IMR-90 (cell line): ENCODE results near the gene D2HGDH. TPM values are rescaled to one million over a fixed set of nuclear protein-coding genes. Genes with fewer than 3 reads are reported as not detected.

Source experiments
- ATAC-seq: fragments of 200-7000 bp; cut with Tn5 transposase; 2 replicates; pipeline ENCODE4 v1.9.1; 2020; ENCODE audit warnings: low read depth, mild to moderate bottlenecking, moderate library complexity
- BruUV-seq: library from RNA; stranded (reverse); fragments of 400-500 nt; replicated peaks from 2 replicates; lab custom pipeline; 2021; lab: Mats Ljungman, UMichigan
- CTCF ChIA-PET: fragments of 300-600 bp; formaldehyde crosslinking; extraction: SDS; loops from one replicate; lab custom pipeline; 2021; ENCODE audit warnings: antibody characterized with exemption; lab: Yijun Ruan, JAX
- POLR2A ChIA-PET: fragments of 300-600 bp; sonication (Branson Sonifier 250); formaldehyde crosslinking; loops from one replicate; lab custom pipeline; 2022; ENCODE audit warnings: antibody characterized with exemption; ENCODE audit not compliant: unreplicated experiment; lab: Charles Lee
- DNase-seq: peaks from one replicate; pipeline ENCODE4 v3.0.0; 2013
- H2AFZ ChIP-seq: replicated peaks from 2 replicates; pipeline ENCODE3; 2013; ENCODE audit warnings: low read length, mild to moderate bottlenecking; ENCODE audit not compliant: poor library complexity
- H2AK5ac ChIP-seq: 2 replicates; pipeline ENCODE4 v1.6.1; 2013; ENCODE audit warnings: low read depth, low read length, inconsistent platforms
- H2AK9ac ChIP-seq: replicated peaks from 2 replicates; pipeline ENCODE3; 2013; ENCODE audit warnings: mild to moderate bottlenecking, low read depth, low read length, moderate library complexity; ENCODE audit not compliant: poor library complexity
- H2BK120ac ChIP-seq: 2 replicates; pipeline ENCODE4 v1.6.1; 2013; ENCODE audit warnings: low read depth, low read length, inconsistent platforms
- H2BK15ac ChIP-seq: 3 replicates; pipeline ENCODE4 v1.6.1; 2013; ENCODE audit warnings: low read depth, low read length, inconsistent platforms
- H2BK20ac ChIP-seq: 2 replicates; pipeline ENCODE4 v1.6.1; 2013; ENCODE audit warnings: low read depth, mild to moderate bottlenecking, inconsistent platforms, low read length, moderate library complexity
- H2BK5ac ChIP-seq: 2 replicates; pipeline ENCODE4 v1.6.1; 2013; ENCODE audit warnings: mild to moderate bottlenecking, low read depth, low read length, inconsistent platforms; ENCODE audit not compliant: poor library complexity, severe bottlenecking
- H3K14ac ChIP-seq: replicated peaks from 2 replicates; pipeline ENCODE4 v1.6.1; 2013; ENCODE audit warnings: low read depth, low read length, inconsistent platforms
- H3K18ac ChIP-seq: 2 replicates; pipeline ENCODE4 v1.6.1; 2013; ENCODE audit warnings: low read depth, low read length, control low read depth
- H3K23ac ChIP-seq: 2 replicates; pipeline ENCODE4 v1.6.1; 2013; ENCODE audit warnings: low read depth, low read length, inconsistent platforms
- H3K27ac ChIP-seq: 2 replicates; pipeline ENCODE4 v1.5.1; 2013; ENCODE audit warnings: mild to moderate bottlenecking, control low read depth, low read length; ENCODE audit not compliant: insufficient read depth
- H3K27me3 ChIP-seq: 2 replicates; pipeline ENCODE4 v1.6.1; 2013; ENCODE audit warnings: low read length; ENCODE audit not compliant: control insufficient read depth, insufficient read depth
- H3K36me3 ChIP-seq: 2 replicates; pipeline ENCODE4 v1.6.1; 2013; ENCODE audit warnings: low read length, mixed read lengths; ENCODE audit not compliant: control insufficient read depth, insufficient read depth
- H3K4ac ChIP-seq: 2 replicates; pipeline ENCODE4 v1.6.1; 2013; ENCODE audit warnings: low read depth, low read length, inconsistent platforms
- H3K4me1 ChIP-seq: 2 replicates; pipeline ENCODE4 v1.6.1; 2013; ENCODE audit warnings: low read length, mixed read lengths; ENCODE audit not compliant: control insufficient read depth, insufficient read depth
- H3K4me2 ChIP-seq: 2 replicates; pipeline ENCODE4 v1.6.1; 2013; ENCODE audit warnings: low read depth, mild to moderate bottlenecking, control low read depth, low read length, moderate library complexity
- H3K4me3 ChIP-seq: 2 replicates; pipeline ENCODE4 v1.5.1; 2013; ENCODE audit warnings: low read depth, mild to moderate bottlenecking, control low read depth, low read length, moderate library complexity; ENCODE audit not compliant: insufficient read depth
- H3K56ac ChIP-seq: 2 replicates; pipeline ENCODE4 v1.6.1; 2013; ENCODE audit warnings: low read length, inconsistent platforms; ENCODE audit not compliant: insufficient read depth; ENCODE audit errors: extremely low read depth
- H3K79me1 ChIP-seq, 2 experiments: 2 replicates each; pipeline ENCODE4 v1.6.1; 2013; ENCODE audit warnings: low read length in 2 of 2, inconsistent platforms in 1 of 2, low read depth in 1 of 2
- H3K9ac ChIP-seq: 2 replicates; pipeline ENCODE4 v1.6.1; 2013; ENCODE audit warnings: low read depth, low read length, control low read depth
- H3K9me1 ChIP-seq: 2 replicates; pipeline ENCODE4 v1.6.1; 2013; ENCODE audit warnings: low read length, inconsistent platforms; ENCODE audit not compliant: insufficient read depth
- H3K9me3 ChIP-seq: 2 replicates; pipeline ENCODE4 v1.6.1; 2013; ENCODE audit warnings: low read length; ENCODE audit not compliant: control insufficient read depth, insufficient read depth
- H4K20me1 ChIP-seq: 2 replicates; pipeline ENCODE4 v1.6.1; 2013; ENCODE audit warnings: low read length, inconsistent platforms; ENCODE audit not compliant: insufficient read depth
- H4K5ac ChIP-seq: 2 replicates; pipeline ENCODE4 v1.6.1; 2013; ENCODE audit warnings: mild to moderate bottlenecking, low read depth, low read length, control low read depth
- H4K8ac ChIP-seq, 2 experiments: 2 replicates each; pipeline ENCODE4 v1.6.1; 2013; ENCODE audit warnings: low read depth in 2 of 2, low read length in 2 of 2, control low read depth in 1 of 2, inconsistent platforms in 1 of 2
- H4K91ac ChIP-seq: 2 replicates; pipeline ENCODE4 v1.6.1; 2013; ENCODE audit warnings: low read depth, low read length, inconsistent platforms; ENCODE audit not compliant: insufficient read depth
- CTCF ChIP-seq: conservative IDR thresholded peaks from 2 replicates; pipeline ENCODE4 v1.5.1; 2012; ENCODE audit warnings: mild to moderate bottlenecking, low read depth, low read length, improper control_type of control experiment
- WGBS, 2 experiments: methylation state at CpG; one replicate each; pipeline versions ENCODE4 v1.1.5 to v1.1.7; 2013; ENCODE audit warnings: missing lambda C conversion rate in 2 of 2; ENCODE audit not compliant: insufficient read length in 1 of 2; ENCODE audit errors: extremely low coverage in 2 of 2; 5-methylcytosine and 5-hydroxymethylcytosine counted together
- dilution Hi-C: fragments of 300-500 bp; cut with HindIII; formaldehyde crosslinking; loops from one replicate; pipeline ENCODE4 v1.14.3; 2018; ENCODE audit warnings: low sequenced_read_pairs; ENCODE audit not compliant: unreplicated experiment
- in situ Hi-C: fragments of 300-500 bp; cut with MboI; formaldehyde crosslinking; loops from 3 replicates; pipeline ENCODE4 v1.14.3; 2019; ENCODE audit warnings: low sequenced_read_pairs, inconsistent platforms, mixed read lengths
- intact Hi-C: fragments of 100-400 bp; cut with micrococcal nuclease; formaldehyde crosslinking; loops from 2 replicates; pipeline ENCODE4 v1.10.0; 2022
- polyA plus RNA-seq, 3 experiments: library from polyadenylated mRNA; depleted of rRNA; stranded (reverse); fragments of >200 nt; gene quantifications; 2 replicates each; pipeline ENCODE4 v1.2.3, GENCODE V29; 2012; ENCODE audit warnings: low replicate concordance in 1 of 3
- total RNA-seq: library from RNA; depleted of rRNA; stranded (reverse); fragments of >200 nt; gene quantifications from 2 replicates; pipeline ENCODE4 v1.2.3, GENCODE V29; 2012

Gene D2HGDH
- total and polyA plus RNA-seq, 2 of the 4 experiments (the other 2 are of a cell fraction): 6.3 to 22.1 TPM

- no peak overlapping the region for H2AK9ac ChIP-seq
- H3K4me2 ChIP-seq: no peak overlapping the region
- intact Hi-C loops (no loop called here), dilution Hi-C loops (no loop called here), in situ Hi-C loops (no loop called here)
- H4K91ac ChIP-seq: no peak overlapping the region
- no peak overlapping the region for H4K8ac ChIP-seq
- H3K9ac ChIP-seq: no peak overlapping the region
- no TSS peak for BruUV-seq
- H4K20me1 ChIP-seq: peaks cover 32% of the 10 kb centered on the region
- H2BK120ac ChIP-seq: no peak overlapping the region
- CTCF ChIA-PET: no interaction called here
- peaks cover 12 to 31% of the 10 kb centered on the region in 2 experiments for H3K79me1 ChIP-seq
- no peak overlapping the region for H2AFZ ChIP-seq
- H3K9me3 ChIP-seq: no peaks in the 10 kb centered on the region
- H3K4me1 ChIP-seq: peaks cover 3% of the 10 kb centered on the region
- H3K18ac ChIP-seq: no peak overlapping the region
- no peak overlapping the region for H2AK5ac ChIP-seq
- POLR2A ChIA-PET: interaction anchor here (0.6 kb wide), 1 partner anchor 123 kb away, joined by 5 read pairs; no protein-coding TSS in a partner anchor
- no peak for DNase-seq
- no peak overlapping the region for H3K27ac ChIP-seq
- H3K23ac ChIP-seq: no peak overlapping the region
- no peak overlapping the region for H3K56ac ChIP-seq
- peaks cover 8% of the 10 kb centered on the region for H3K9me1 ChIP-seq
- H3K4ac ChIP-seq: no peak overlapping the region
- 100% methylated on average over 1 of the region's 3 CpGs; no CpG with 5 or more reads in 1 of the 2 experiments for WGBS, 2 experiments
- H4K5ac ChIP-seq: no peak overlapping the region
- H3K27me3 ChIP-seq: no peaks in the 10 kb centered on the region
- no peak overlapping the region for H3K14ac ChIP-seq
- no peak overlapping the region for H3K4me3 ChIP-seq
- no peak for TF ChIP-seq CTCF
- H2BK5ac ChIP-seq: no peak overlapping the region
- ATAC-seq: no peak
- H2BK20ac ChIP-seq: no peak overlapping the region
- peaks cover 9% of the 10 kb centered on the region for H3K36me3 ChIP-seq
- H2BK15ac ChIP-seq: no peak overlapping the region
Measured at GRCh38 chr2:241736111-241736510, 1.7 kb downstream of the D2HGDH start.
